NCI-H524 (cell line): Measurements from ENCODE around the gene WDR91.

Experiments used
- DNase-seq, 2 experiments: peaks; one replicate each; lab custom pipeline; 2025; lab: John Stamatoyannopoulos, UW

Gene WDR91

GRCh38 chr7:135197906-135198655, 13.2 kb downstream of the WDR91 start:
- no peak for DNase-seq

GRCh38 chr7:135197343-135197742, 14.0 kb downstream of the WDR91 start:
- DNase-seq: no peak

DNA sequence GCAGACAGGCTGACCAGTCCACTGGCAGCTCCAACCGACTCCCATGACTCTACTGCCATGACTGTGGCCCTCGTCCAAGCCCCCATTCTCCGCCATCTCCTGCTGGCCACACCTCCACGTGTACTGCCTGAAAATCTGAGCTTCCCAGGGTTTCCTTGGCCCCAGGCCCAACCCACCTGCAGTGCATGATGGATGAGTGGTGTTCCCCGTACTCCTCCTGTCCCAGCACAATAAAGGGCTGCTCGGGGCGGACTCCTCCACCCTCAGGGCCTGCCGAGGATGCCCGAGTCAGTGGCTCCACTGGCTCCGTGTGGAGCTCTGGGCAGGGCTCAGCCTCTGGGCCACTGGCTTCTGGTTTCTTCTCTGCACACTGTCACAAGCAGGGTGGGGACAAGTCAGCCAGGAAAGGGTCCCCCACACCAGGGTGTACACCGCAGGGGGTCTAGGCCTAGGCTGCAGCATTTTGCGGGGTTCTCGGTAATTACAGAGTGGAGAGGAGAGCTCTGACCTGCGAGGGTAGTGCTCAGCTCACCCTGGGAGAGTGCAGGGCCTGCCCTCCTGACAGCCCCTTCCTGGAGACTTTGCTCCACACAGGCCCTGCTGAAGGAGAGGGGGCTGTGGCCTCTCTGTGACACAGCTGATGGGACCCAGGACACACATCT, 15.2 kb downstream of the WDR91 start:
- DNase-seq: no peak

- DNase-seq: no peak
These were observed 16.2 kb downstream of the WDR91 start for GRCh38 chr7:135195156-135195555.

DNA sequence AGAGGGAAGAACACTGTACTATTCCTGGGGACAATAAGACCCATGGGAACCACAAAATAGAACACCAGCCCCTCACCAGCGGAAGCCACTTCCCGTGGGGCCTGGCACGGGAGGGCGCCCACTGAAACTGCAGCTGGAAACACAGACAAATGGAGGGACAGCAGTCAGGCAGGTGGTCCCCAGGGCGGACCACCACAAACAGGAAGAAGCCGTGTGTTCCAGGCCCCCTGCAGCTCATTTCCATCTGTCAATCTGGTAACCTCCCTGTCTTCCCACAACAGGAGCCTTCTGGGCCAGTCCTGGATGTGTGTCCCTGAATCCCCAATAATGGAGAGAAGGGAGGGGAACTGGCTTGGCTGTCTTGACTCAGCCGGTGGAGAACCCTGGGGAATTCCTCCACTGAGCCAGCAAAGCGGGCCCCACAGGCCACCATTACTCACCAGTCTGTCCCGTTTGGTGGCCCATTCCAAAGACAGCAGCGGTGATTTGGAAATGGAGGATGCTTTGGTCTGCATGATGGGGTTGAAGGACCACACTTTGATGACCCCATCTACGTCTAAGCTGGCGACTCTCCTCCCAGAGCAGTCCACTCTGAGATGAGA, 16.7 kb downstream of the WDR91 start:
- DNase-seq: no peak

DNA sequence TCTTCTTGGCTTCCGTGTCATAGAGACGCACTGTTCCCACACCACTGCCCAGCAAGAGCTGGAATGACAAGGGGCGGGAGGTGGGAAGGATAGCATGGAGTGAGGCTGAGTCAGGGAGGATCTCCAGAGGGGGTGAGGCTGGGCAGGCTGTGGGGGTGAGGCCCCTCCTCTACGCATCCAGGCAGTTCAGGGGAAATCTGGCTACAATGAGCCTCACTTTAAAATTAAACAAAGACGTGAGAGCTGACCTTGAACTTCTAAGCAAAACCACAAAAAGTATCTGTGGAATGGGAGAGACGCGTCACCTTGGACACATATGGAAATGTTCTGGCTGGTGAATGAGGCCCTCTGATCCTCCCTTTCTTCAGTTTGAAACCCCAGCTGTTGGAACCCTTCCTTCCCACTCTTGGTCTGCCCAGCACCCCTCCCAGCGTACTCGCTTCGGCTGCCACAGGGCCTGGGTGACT, 17.7 kb downstream of the WDR91 start:
- no peak for DNase-seq

DNA sequence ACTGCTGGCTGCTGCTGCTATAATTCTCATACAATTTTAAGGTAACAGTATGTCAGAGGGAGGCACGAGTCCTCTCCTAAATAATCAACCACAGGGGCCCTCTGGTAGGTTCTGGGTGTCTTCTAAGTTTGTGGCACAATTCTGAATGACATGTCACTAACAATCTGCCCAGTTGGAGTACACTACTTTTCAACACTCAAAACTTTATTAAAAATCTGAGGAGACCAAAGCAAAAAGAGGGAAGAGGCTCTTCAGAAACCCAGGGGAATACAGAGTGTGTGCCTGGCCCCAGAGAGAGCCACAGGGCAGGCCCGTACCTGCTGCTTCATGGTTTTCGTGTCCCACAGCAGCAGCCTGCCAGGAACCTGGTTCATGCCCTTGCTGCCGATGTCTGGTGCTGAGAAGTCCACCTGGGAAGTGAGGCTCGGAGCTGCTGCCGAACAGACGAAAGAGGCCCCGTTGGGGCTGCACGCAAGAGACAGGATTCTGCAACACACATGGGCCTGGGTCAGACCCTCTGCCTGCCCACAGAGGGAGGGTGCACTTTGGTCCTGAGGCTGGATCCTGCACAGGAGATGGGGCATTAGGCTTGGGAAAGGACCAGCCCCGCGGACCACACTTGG, 18.3 kb downstream of the WDR91 start:
- DNase-seq: no peak

- DNase-seq: no peak
These were observed 20.6 kb downstream of the WDR91 start for GRCh38 chr7:135190703-135191102.

- no peak for DNase-seq
These were observed 21.4 kb downstream of the WDR91 start for GRCh38 chr7:135189961-135190360.

DNA sequence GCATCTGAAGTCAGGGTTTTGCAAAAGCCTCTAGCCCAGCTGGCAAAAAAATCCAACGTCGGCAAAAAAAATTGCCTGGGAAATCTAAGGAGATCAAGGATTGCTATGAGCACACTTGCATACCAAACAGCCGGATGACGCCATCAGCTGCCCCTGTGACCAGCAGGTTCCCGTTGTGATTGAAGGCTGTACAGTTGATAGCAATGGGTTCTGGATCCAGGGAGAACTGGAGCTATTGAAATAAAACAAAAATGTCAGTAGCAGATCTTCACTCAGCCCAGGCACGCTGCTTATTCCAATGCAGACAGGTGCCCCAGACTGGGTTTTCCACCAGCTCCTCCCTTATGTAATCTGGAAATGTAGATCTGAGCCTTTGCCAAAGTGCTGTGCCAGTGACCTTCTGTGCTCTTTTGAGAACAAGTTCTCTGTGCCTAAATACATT, 22.1 kb downstream of the WDR91 start:
- no peak for DNase-seq

DNA sequence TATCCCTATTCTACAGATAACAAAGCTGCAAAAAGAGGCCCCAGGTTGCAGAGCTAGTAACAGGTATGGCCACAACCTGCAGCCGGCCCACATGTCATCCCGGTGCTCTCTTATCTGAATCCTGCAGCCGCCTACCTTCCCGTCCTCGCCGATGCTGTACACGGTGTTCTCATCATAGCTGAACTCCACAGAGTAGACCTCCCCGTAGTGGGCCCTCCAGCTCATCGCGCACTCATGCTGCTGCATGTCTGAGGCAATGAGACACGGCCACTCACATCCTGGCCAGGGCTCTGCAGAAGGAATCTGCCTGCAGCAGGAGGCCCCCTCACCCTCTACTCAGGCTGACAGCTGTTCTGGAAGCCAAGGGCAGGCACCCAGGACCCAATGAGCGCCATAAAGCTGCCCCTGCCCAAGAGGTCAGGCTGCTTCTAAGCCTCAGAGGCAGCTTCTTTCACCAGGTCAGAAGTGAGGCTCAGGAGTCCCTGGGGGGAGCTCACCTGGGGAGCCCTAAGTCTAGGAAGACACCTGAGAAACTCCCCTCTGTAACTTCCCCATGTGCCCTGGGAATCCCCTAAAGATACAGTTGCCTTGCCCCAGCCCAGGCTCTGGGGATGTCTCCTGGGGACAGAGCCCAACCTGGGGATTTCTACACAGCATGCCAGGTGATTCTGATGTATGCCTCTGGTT, 22.9 kb downstream of the WDR91 start:
- DNase-seq: no peak

DNA sequence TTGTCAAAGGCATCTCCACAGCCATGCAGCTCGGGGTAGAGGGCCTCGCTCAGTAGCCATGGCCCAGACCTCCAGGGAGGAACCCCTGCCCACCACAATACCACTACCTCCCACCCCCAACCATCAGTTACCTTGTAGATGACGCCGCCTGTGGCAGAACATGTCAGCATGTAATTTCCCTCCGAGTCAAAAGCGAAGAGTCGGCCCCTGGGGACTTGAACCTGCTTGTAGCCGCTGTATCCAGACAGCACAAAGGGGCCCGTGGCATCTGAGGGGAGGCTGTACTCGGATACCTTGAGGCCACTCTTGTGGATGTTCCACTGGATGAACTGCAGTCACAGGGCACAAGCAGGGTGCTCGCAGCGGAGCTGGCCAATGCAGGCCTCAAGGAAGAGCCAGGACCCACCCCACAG, 24.5 kb downstream of the WDR91 start:
- no peak for DNase-seq

GRCh38 chr7:135186261-135186540, 25.1 kb downstream of the WDR91 start:
- DNase-seq: no peak

DNA sequence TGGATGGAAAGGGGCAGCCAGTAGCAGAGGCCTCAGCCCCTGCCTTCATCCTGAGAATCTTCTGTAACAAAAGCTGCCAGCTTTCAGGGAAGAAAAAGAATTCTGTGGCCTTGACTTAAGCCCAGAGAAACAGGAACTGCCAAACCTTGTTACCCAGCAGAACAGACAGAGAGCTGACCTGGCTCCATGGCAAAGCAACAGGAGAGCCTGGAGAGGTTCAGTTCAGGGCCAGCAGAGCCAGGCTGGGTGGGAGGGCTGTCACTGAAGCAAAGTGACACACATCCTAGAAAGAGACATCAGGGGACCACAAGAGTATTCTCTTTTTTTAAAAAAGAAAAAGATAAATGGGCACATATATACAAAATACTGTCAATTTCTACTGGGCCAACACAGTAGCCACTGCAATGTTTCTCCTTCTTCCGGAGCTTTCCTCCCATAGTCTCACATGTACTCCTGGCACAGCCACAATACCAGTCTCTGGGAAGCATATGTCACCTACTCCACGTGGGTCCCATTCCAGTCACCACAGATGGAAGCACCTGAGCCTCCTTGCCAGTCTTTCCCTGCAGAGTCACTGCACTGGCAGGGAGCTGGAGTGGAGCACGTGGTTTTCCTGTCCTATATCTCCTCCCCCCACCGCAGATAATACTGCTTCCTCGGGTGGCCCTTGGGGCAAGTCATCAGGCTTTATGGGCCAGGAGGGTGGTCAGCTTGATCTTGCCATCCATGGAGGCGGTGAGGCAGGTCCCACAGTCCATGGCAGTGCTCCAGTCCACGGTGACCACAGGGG, 25.7 kb downstream of the WDR91 start:
- DNase-seq: no peak

GRCh38 chr7:135184254-135184841, 27.0 kb downstream of the WDR91 start:
- DNase-seq: no peak

- DNase-seq: no peak
These were observed 27.8 kb downstream of the WDR91 start for GRCh38 chr7:135183478-135183877.

DNA sequence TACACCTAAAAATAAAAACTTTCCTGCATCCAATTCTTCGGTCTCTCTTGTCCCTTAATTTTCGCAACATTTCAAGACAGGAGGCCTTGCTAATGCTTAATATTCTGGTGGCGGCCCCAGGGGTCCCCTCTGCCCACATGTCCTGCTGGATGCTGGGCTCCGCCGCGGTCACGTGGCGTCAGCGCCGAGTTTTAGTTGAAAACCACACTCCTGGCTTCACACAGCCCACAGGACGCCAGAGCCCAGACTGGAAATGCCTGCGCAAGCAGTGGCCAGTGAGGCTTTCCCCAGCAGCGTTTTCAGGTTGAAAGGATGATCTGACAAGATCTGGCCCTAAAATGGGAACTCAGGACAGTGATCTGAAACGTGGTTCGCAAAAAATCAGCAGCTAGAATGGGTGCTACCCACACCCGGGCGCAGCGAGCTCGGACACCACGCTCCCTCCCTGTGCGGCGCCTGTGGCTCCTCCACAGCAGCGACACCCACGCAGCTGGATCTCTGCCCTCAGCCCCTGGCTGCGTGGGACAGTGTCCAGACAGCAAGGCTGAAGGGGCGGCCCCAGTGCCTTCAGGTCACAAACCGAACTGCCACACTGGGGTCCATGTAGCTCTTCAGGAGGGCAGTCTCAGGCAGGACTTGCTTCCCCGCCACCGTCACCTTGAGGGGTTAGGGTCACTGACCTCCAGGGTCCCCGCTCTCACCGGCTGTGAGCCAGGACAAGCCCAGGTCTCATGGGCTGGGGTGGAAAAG, 29.2 kb downstream of the WDR91 start:
- no peak for DNase-seq

DNA sequence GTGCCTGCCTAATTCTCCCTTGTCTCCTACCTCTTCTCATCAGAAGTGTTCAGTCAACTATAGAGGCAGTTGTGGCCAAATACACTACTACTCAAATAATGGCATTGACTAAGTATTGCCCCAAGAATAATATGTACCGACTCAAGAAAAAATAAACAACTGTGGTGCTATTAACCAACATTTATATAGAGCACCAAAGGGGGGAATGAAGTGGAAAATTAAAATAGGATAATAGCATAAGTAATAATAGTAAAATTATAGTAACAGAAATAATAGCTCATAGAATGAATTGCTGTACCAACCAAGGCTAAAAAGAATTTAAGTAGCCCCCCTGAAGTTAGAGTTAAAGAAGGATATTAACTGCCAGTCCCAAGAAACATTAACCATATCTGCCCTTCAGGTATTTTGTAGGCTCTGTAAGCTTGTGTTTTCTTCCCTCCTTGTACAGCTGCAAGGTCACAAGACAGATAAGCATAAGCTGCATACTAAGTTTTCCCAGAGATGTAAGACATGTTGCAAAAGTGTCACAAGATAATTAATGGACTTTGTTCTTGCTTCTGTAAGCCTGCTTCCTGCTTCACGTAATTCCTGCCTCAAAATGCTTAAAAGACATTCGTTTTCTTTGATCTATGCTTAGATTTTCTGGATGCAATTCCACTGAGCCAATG, 29.9 kb downstream of the WDR91 start:
- no peak for DNase-seq

GRCh38 chr7:135180122-135180521, 31.2 kb downstream of the WDR91 start:
- no peak for DNase-seq
